HK-2 (cell line): ENCODE measurements around the gene SETBP1.

Experiments
- DNase-seq: peaks from one replicate; pipeline ENCODE4 v3.0.0-alpha.2; 2018; ENCODE audit not compliant: unreplicated experiment

The SETBP1 gene

GRCh38 chr18:44680273-44681075 is at the start of gene SETBP1:
TSS of gene SETBP1 (plus strand) at chr18:44680888. CDS start at chr18:44701347, 20,459 bp downstream.
- peak; percentile 29 for DNase-seq

GRCh38 chr18:44632469-44633145 is 48.1 kb upstream of the SETBP1 start:
- DNase-seq = no peak

GRCh38 chr18:44635546-44635945 is 45.1 kb upstream of the SETBP1 start:
- no peak for DNase-seq

- no peak for DNase-seq
These were observed 44.4 kb upstream of the SETBP1 start for GRCh38 chr18:44636241-44636640.

- peak; percentile 14 for DNase-seq
These were observed 43.3 kb upstream of the SETBP1 start for GRCh38 chr18:44637210-44638033.

GRCh38 chr18:44638034-44638540 is 42.6 kb upstream of the SETBP1 start:
- DNase-seq = peak; percentile 7

GRCh38 chr18:44638811-44639210 is 41.9 kb upstream of the SETBP1 start:
- DNase-seq = no peak

- DNase-seq = no peak
These were observed 37.7 kb upstream of the SETBP1 start for GRCh38 chr18:44643004-44643403.

- DNase-seq = no peak
These were observed 29.2 kb upstream of the SETBP1 start for GRCh38 chr18:44651478-44651877.

- DNase-seq = no peak
These were observed 28.6 kb upstream of the SETBP1 start for GRCh38 chr18:44651918-44652572.

GRCh38 chr18:44652722-44653121 is 28.0 kb upstream of the SETBP1 start:
- no peak for DNase-seq

- DNase-seq = no peak
These were observed 26.1 kb upstream of the SETBP1 start for GRCh38 chr18:44654573-44654972.

- DNase-seq = no peak
These were observed 25.3 kb upstream of the SETBP1 start for GRCh38 chr18:44655435-44655834.

- DNase-seq = no peak
These were observed 20.9 kb upstream of the SETBP1 start for GRCh38 chr18:44659771-44660170.

- DNase-seq = no peak
These were observed 12.3 kb upstream of the SETBP1 start for GRCh38 chr18:44668270-44668975.

- DNase-seq = no peak
These were observed 8.8 kb upstream of the SETBP1 start for GRCh38 chr18:44671914-44672313.

- DNase-seq = no peak
These were observed 8.2 kb upstream of the SETBP1 start for GRCh38 chr18:44672506-44672905.

GRCh38 chr18:44673256-44673880 is 7.3 kb upstream of the SETBP1 start:
- no peak for DNase-seq

GRCh38 chr18:44677933-44678332 is 2.8 kb upstream of the SETBP1 start:
- no peak for DNase-seq

- DNase-seq = no peak
These were observed 2.0 kb upstream of the SETBP1 start for GRCh38 chr18:44678725-44679055.
